OCI-LY1 (cell line): ENCODE data around the gene LMNA.
"Not testable (repeated sequence)": the region's sequence is repeated elsewhere in the genome, so short reads cannot be mapped to it uniquely, and the experiment has no call there.

ENCODE experiments used
- CTCF ChIP-seq: fragments of 200-600 bp; sonication (generic), shearing (Covaris generic); IDR thresholded peaks from 2 replicates; pipeline ENCODE4 v1.5.1; 2017; ENCODE audit warnings: mild to moderate bottlenecking, antibody characterized with exemption, low read length, moderate library complexity, mixed read lengths
- EZH2 ChIP-seq: fragments of 200-600 bp; sonication (generic), shearing (Covaris generic); IDR thresholded peaks from 2 replicates; pipeline ENCODE4 v1.8.0; 2017; ENCODE audit warnings: borderline replicate concordance, mixed run types, mild to moderate bottlenecking, antibody characterized with exemption, low read length, moderate library complexity, mixed read lengths

GRCh38 chr1:156186347-156187177 lies 72.1 kb downstream of the LMNA start:
- TF ChIP-seq CTCF, EZH2: not testable (repeated sequence)
